NCI-H526 (cell line): ENCODE results near the gene RTL5.

ENCODE experiments used
- DNase-seq, 2 experiments: peaks; one replicate each; lab custom pipeline; 2025; lab: John Stamatoyannopoulos, UW

Gene RTL5

DNA sequence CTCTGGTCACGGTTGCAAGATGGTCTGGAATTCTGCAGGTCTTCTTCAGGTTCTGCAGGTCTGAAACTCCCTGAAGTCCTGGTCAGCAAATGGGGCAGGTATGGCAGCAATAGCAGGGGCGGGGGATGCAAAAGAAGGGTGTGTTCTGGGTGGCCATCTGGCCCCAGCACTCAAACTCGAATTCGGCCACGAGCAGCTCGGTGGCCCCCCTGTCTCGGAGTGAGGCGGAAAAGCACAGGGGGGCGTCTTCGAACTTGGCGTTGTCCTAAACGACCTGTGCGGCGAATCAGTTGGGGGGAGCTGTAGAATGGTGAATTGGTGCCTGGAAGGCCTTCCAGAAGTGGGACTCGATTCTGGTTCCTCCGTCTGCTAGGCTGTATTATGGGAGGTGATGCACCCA lies 2.1 kb downstream of the RTL5 start:
- no peak for DNase-seq

DNA sequence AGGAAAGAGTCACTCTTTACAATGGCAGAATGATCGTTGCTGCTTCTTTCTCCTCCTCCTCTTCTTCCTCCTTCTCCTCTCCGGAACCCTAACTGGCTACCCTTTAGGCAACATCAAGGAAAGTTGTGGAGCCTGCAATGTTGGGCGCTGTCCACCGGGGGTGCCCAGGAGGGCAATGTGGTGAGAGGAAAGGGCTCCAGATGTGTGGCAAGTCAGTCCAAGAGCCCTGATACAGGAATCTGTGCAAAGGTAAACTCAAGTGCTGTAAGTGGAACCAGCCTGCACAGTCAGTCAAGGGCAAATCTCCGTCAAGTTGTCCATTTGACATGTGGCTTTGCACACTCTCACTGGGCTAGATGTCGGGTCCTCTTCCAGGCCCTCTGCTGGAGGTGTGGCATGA lies 2.8 kb downstream of the RTL5 start:
- DNase-seq, result peak in 1 of 2 experiments; percentile 11

DNA sequence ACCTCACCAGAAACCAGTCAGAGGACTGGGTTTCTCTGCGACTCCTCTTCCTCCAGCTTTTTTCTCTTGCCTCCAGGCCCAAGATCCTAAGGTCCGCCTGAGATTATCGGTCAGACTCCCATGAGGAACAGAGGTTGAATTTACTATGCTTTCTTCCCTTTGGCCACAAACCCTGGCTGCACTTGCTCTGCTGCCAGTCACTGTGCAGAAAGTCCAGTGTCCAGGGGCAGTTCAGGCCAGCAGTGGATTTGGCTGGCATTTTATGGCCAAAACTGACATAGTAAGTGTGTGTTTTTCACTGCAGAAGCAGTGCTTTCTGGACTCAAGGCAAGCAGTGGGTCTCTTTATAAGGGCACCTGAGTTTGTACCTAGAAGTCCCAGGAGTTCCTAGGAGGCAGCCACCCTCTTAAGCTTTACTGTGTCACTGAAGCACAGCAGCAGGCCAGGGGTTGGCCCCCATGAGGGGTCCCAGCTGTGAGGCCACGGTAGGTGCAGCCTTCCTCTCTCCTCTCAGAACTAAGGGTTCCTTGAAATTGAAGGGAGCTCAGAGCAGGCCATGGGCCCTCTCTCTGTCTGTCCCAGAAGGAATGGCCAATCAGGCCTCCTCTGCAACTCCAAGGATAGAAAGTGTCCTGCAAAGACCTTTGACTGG lies 3.4 kb downstream of the RTL5 start:
- DNase-seq, result no peak

DNA sequence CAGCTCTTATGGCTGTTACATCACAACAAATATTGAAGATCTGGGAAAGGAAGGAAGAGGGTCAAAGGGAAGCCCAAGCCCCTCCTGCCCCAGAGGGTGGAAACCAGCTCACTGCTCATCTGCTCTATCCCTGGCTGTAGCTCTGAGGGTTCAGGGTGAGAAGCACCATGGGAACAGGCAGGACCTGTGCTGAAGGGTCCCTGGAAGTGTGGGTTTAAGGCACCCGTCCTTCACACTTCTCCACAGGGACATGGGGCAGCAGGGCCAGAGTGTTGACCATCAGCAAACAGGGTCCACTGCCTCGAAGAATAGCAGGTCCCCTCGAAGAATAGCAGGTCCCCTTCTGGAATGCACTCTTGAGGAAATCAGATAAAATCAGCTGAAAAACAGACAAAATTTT lies 4.4 kb downstream of the RTL5 start:
- DNase-seq, result no peak

DNA sequence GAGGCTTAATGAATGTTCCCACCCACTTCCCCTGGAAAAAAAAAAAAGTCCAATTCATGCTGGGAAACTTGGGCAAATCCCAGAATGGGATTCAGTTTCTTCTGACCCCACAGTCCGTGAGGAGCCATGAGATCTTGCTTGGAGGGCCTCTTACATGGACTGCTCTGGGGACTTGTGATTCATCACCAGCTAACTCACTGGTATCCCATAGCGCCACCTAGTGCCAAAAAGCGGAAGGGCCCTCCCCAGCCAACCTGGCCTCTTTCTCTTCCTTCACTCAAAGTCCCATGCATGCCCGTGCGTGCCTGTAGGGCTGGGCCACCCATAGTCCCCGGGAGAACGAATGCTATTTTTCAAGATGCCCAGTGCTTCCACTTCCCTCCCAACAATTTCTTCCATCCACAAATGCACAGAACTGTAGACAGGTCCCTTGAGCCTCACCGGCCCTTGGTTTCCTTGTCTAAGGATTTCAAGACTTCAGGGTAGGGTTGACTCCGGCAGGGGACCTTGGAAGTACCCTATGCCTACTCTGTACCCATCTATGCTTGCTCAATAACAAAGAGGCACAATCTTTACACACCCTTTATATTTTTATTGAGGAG lies 5.1 kb downstream of the RTL5 start:
- DNase-seq, result peak; percentile 57 to 78

DNA sequence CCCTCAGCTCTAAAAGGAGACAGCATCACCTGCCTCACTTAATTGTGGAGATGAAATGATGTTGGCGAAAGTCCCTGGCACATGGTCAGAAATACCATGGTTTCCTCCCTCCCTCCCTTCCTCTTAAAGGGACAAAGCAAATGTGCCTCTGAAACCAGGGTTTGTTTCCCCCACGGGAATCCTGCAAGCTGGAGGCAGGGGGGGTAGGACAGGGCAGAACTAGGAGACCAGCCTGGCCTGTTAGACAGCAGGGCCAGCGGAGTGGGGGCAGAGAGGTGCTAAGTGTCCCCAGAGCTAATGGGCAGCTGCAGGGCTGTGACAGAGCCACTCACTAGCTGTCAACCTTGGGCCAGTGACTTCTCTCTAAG lies 5.7 kb downstream of the RTL5 start:
- no peak for DNase-seq

DNA sequence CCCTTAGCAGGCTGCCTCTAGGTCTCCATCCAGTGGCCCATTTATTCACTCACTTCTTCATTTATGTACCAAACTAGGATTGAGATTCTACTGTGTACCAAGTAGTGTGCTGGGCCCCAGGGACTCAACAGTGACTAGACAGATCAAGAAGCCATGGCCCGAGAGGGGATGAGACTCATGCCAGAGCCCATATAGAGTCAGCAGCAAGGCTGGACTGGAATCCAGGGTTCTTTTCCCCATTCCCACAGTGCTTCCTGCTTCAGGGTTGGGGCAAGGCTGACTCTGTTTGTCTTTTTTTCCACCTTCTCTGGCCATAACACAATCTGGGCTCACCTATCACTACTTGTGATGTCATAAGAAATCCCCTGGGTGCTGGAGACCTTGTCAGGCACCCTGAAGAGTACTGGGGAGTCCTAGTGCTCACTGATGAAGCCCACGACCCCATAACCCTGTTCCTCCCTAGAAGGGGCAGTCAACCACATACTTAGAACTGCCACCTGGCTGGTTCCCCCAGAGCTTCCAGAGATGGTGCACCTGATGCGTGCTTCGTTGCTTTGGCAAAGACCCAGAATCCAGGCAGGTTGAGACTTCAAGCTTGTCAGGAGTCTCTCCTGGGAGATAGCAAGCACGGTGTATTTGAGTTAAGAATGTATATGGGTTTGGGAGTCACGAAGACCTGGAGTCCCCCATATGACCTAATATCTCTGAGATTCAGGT lies 6.2 kb downstream of the RTL5 start:
- no peak for DNase-seq

DNA sequence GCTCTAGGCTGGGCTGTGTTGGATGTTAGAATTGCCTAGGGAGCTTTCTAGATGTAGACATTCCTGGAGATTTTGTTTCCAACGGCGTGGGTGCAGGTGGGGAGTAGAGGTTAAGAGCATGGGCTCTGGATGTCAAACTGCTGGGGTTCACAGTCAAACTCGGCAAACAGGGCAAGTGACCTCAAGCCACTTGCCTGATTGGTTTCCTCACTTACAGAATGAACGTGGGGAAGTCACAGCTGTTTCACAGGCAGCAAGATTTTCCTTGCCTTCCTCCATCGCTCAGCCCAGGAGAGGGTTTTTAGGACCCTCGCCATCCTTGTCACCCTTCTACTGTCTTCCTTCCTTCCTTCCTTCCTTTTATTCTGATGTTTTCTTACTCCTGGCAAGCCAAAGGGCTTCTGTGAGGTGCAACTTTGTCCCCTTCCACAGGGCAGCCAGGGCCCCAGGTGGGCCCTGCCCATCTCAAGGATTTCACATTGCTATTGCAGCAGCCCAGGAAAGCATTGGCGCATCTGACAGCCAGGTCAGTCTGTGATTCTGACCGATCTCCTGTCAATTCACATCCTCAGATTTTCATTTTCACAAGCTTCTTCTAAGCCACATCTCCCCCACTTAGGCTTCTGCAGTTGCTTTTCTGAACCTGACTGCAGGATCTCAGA lies 7.0 kb downstream of the RTL5 start:
- no peak for DNase-seq

DNA sequence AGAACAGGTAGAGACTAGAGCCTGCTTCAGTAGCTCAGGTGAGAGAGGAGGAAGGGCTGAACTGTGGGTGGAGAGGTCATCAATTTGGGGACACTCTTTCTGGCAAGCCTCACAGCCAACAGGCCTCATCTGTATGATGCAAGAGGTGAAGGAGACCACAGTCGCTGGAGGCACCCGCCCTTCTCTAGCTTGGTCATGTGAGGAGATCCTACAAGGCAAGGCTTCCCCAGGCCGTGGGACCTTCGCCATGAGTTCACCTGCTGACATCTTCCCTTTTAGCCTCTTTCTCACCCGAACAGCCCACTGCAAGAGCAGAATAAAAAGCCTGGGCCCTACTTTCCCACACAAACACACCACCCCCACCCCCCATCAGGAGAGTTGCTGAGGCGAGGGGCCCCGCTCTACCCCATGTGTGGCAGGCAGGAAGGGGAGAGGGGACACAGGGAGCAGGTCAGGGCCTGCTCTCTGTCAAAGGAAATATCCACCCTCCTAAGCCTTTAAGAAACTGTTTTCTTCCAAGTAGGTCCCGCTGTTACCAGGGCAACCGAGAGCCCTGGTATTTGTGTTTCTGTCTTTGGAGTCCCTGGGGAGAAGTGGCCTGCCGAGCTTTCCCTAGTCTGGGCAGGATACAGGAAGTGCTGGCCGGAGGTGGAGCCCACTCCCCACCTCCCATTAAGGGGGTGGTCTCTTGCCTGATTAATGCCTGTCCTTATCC lies 8.1 kb downstream of the RTL5 start:
- DNase-seq, result no peak

DNA sequence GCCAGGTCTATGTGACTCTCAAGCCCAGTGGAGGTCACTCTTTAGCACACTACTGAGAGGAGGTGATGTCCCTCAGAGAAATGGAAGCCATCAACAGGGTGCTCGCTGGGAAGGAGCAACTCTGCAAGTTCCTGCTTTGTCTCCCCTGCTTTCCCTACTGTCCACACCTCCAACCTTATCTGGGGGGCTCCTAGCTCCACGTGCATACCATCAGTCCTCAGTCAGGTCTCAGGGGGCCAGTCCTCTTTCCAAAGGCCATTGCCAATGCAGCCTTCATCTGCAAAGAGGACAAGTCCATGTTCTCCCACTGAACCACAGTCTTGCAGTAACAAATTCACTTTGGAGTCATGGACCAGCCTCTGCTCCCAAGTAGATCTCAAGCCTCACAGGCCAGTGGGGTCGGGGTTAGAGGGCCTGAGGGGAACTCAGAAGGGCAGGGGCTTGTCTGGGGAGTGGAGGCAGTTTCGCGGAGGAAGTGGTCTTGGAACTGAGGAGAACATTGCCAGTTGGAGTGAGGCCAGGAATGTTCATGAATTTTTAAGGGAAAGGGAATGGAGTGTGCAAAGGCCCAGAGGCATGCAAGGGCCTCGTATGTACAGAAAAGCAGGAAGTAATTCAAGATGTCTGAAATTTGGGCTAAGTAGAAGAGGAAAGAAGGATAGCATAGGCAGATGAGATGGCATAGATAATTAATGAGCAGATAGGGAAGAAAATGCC lies 8.9 kb downstream of the RTL5 start:
- DNase-seq, result no peak

DNA sequence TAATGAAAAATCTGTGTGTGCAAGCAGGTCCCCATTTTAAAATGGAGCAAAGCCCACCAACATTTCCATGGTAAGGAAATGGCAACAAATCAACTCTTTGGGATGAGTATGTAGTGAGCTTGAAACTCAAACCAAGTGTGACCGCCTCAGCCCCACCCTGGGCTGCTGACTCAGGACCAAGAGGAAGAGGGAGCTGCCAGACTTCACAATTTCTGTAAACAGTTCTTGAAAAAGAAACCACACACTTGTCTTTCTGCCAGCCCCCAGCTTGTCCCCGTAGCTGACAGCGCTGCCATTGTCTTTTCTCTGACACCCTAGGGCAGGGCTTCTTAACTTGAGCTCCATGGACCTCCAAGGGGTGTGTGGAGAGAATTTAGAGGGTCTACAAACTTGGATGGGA lies 10.3 kb downstream of the RTL5 start:
- DNase-seq, result no peak

DNA sequence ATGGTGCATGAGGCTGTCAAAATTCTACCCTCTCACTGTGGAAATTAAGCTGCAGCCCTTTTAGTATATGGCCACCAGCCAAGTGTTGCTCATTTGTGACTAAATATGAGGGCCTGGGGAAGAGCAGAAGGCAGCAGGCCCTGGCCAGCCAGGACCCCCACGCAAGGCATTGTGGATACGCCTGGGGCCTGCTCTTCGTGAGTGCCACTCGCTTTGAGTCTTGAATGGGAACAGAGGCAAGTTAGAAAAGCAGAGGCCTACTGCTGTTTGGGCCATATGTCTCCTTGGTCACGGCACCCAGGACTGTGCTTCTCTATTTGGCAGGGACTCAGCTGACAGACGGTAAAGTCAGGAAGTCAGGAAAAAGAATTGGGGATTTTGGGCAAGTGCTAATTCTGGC lies 10.9 kb downstream of the RTL5 start:
- no peak for DNase-seq

DNA sequence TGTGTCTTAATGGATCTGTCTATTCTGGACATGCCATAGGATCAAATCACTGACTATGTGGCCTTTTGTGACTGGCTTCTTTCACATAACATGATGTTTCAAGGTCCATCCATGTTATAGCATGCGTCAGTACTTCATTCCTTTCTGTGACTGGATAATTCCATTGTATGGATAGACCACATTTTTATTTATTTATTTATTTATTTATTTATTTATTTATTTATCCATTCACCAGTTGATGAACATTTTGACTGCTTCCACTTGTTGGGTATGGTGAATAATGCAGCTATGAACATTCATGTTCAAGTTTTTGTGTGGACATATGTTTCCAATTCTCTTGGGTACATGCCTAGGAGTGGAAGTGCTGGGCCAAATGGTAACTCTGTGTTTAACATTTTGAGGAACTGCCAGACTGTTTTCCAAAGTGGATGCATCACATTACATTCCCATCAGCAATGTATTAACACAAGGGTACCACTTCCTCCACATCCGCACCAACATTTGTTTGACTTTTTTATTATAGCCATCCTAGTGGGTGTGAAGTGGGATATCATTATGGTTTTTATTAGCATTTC lies 14.0 kb downstream of the RTL5 start:
- no peak for DNase-seq

DNA sequence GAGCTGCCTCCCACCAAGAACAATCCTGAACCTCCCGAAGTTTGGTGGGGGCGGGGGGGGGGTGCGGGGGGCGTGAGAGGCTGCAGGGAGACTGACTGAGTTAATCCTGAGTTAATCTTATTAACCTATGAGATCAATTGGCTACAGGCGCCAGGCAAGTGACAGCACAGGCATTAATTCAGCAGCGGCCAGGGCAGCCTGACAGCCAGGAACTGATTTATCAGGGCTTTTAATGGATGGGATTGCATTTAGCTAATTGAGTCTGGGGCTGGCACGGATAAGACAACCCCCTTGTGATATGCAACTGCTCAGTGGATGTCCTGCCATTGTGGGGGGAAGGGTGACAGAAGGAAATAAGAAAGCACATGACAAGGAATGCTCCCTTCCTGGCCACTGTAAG lies 16.3 kb downstream of the RTL5 start:
- no peak for DNase-seq

DNA sequence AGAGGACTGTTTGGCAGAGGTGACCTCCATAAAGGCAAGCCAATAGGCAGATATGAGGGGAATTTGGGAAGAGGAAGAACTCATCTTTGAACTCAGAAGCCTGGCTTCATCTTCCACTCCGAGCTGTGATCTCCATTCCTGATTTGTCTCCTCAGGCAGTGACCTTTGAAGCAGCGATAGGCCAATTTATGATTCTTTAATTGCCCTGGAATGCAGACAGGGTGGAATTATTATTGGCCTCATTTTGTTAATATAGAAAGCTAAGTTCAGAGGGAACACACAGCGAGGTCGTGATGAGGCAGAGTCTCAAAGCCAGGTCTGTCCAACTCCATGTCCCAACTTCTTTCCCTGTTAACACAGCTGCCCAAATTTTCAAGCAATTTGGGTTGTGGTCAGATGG lies 16.9 kb downstream of the RTL5 start:
- no peak for DNase-seq

DNA sequence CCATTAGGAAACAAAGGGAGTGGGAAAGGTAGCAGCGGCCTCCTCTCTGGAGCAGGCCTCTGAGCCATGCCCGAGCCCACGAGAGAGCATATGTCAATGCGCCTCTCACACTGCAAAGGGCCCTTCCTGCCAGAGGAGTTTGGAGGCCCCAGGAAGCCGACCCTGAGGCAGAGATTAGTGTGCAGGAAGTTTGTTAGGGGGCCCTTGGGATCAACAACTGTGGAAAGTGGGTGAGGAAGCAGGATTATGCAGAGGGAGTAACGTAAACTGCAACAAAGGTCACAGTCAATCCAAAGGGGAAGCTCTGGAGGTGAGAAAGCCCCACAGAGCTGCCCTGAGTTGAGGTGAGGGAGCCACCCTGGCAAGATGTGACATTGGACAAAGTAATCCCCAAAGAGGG lies 17.4 kb downstream of the RTL5 start:
- DNase-seq, result no peak

DNA sequence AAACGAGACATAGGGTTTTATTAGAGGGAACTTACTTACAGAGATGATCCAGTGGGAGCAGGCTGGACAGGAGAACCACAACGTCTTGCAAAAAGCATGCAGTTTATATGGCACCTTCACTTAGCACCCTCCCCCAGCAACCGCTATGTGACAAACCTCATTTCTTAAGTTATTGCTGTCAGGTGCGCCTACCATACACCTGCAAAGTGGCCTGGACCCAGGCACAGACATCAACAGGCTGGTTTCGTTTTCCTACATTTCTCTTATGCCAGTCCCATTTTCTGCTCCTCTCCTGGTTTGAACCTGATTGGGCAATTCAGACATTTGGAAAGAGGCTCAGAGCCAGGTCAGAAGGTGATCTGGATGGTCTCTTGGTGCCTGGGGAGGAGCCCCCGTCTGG lies 18.3 kb downstream of the RTL5 start:
- DNase-seq, result no peak

DNA sequence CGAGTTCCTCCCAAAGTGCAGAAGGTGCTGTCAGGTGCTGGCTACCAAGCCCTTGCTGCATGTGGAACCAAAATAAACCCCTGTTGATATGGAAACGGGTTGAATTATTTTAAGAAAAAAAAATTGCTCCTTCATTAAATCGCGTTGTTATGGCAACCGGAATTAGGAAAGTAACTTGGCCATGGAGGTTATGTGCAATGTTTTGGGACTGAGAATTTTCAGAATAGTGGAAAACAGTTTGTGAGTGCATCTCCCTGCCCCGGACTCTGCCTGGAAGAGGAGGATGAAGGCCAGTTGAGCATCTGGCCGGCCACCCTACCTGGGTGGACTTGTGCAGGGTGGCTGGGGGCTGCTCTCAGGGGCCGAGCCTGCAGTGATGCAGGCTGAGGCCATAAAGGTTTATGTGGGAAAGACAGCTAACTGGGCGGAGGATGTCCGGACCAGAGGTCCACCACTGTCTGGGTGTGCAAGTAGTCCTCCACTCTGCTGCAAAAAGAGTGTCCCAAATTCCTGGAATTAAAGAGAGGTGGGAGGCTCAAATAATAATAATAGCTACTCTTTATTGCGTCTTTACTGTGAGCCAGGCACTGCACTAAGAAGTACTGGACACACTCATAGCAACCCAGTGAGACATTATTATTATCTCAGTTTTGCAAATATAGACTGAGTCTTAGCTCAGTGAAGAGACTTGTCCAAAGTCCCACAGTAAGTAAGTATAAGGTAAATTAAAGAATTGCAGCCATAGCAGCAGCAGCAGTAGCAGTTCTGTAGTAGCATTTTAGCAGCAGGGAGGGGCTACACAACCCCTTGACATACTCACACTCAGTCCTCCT lies 20.6 kb downstream of the RTL5 start:
- DNase-seq, result no peak

DNA sequence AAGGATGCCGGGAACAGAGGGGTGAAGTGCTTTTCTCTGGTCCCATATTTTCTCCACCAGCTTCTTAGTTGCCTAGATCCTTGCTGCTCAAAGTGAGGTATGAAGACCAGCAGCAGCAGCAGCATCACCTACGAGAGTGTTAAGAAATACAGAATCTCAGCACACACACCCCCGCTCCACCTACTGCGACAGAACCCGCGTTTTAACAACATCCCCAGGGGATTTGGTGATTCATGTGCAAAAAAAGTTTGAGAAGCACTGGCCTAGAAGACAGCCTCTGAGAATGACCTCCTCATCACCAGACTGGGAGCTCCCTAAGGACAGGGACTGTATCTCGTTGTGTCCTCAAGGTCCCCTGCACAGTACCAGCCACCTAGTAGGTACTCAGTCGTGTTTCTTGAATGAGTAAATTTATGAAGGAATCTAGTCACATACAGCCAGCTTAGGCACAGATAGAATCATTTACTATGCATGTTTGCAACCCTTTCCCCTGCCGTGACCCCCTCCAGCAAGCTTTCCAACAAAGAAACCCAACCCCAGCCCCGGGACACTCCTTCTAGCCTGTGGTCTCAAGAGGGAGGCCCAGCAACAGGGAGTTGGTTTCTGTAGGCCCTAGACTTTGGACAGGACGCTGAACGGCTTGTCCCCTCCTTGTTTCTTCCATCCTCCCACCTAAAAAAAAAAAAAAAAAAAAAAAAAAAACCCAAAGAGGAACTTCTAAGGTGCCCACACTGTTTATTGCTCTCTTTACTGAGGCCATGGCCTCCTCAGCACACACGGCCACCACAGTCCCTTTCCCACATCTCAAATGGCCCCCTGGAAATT lies 21.5 kb downstream of the RTL5 start:
- DNase-seq, result no peak

DNA sequence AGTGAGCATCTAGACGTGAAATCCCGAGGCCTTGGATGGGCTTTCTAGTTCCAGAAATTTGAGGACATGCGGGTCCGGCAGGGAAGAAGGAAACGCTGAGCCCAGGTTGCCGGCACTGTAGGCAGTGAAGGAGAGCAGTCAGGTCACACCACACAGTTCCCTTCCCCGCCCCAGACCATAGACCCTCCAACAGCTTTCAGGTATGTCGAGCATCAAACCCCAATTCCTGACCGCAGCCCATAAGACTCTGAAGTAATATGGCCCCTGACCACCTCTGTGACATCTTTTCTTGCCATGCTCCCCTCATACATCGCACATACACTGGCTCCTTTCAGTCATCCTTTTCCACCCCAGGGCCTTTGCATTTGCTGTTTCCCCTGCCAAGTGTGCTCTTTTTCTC lies 23.0 kb downstream of the RTL5 start:
- DNase-seq, result no peak
